Endothelial cell of umbilical vein (primary cell): ENCODE measurements around the gene CRYGN. TPM values are rescaled to one million over a fixed set of nuclear protein-coding genes. Genes with fewer than 3 reads are reported as not detected.

Source experiments
- BruUV-seq: library from RNA; stranded (reverse); fragments of 400-500 nt; replicated peaks from 2 replicates; lab custom pipeline; 2021; lab: Mats Ljungman, UMichigan
- CTCF ChIA-PET: fragments of 300-600, 350-600 bp; sonication (Branson Sonifier 250); formaldehyde crosslinking; loops from one replicate; lab custom pipeline; 2021; ENCODE audit warnings: antibody characterized with exemption, inconsistent platforms; lab: Charles Lee
- POLR2A ChIA-PET: fragments of 300-600, 350-600 bp; sonication (Branson Sonifier 250); formaldehyde crosslinking; loops from one replicate; lab custom pipeline; 2021; ENCODE audit warnings: antibody characterized with exemption, inconsistent platforms; lab: Charles Lee
- DNase-seq: peaks from one replicate; pipeline ENCODE4 v3.0.0-alpha.2; 2011; ENCODE audit warnings: low read depth, low spot score
- FAIRE-seq: peaks from 2 replicates; lab custom pipeline; 2011; peaks lifted over from hg19 to GRCh38; lab: Jason Lieb, UNC
- H2AFZ ChIP-seq: 2 replicates; pipeline ENCODE4 v1.6.0; 2012; ENCODE audit warnings: low read depth, low read length, control low read depth, inconsistent platforms
- H3K27ac ChIP-seq: 2 replicates; pipeline ENCODE4 v1.5.1; 2011; ENCODE audit warnings: low read depth, mild to moderate bottlenecking, control low read depth, low read length, moderate library complexity; ENCODE audit not compliant: insufficient read depth
- H3K27me3 ChIP-seq, 2 experiments: 2 replicates each; pipeline versions ENCODE4 v1.6.0 to v1.6.1; 2011; ENCODE audit warnings: low read length in 2 of 2, mixed read lengths in 1 of 2; ENCODE audit not compliant: control insufficient read depth in 2 of 2, insufficient read depth in 2 of 2
- H3K36me3 ChIP-seq, 2 experiments: 2 replicates in 1 of 2; 3 replicates in 1 of 2; pipeline ENCODE4 v1.5.1; 2011; ENCODE audit warnings: low read length in 2 of 2, mild to moderate bottlenecking in 1 of 2, moderate library complexity in 1 of 2; ENCODE audit not compliant: control insufficient read depth in 2 of 2, insufficient read depth in 2 of 2; ENCODE audit errors: extremely low read depth in 1 of 2
- H3K4me1 ChIP-seq: 3 replicates; pipeline ENCODE4 v1.5.1; 2011; ENCODE audit warnings: mild to moderate bottlenecking, low read length; ENCODE audit not compliant: control insufficient read depth, insufficient read depth; ENCODE audit errors: extremely low read depth
- H3K4me2 ChIP-seq: 2 replicates; pipeline ENCODE4 v1.6.1; 2011; ENCODE audit warnings: low read length, control low read depth, mixed read lengths; ENCODE audit not compliant: insufficient read depth
- H3K4me3 ChIP-seq, 3 experiments: fragments of 200-600 bp in 1 of 3; sonication (generic), shearing (Covaris generic) in 1 of 3; replicated peaks in 1 of 3; 2 replicates each; pipeline ENCODE4 v1.5.1; 2011 to 2016; ENCODE audit warnings: control low read depth in 3 of 3, low read length in 3 of 3, mild to moderate bottlenecking in 2 of 3, inconsistent platforms in 1 of 3, low read depth in 1 of 3, moderate library complexity in 1 of 3; ENCODE audit not compliant: insufficient read depth in 1 of 3
- H3K79me2 ChIP-seq: 2 replicates; pipeline ENCODE4 v1.6.0; 2012; ENCODE audit warnings: low read length, inconsistent platforms; ENCODE audit not compliant: control insufficient read depth, insufficient read depth
- H3K9ac ChIP-seq: replicated peaks from 2 replicates; pipeline ENCODE3; 2011; ENCODE audit warnings: low read length, control low read depth; ENCODE audit not compliant: insufficient read depth; ENCODE audit errors: extremely low read depth
- H3K9me1 ChIP-seq: replicated peaks from 3 replicates; pipeline ENCODE4 v1.6.0; 2011; ENCODE audit warnings: mild to moderate bottlenecking, low read length; ENCODE audit not compliant: control insufficient read depth, insufficient read depth; ENCODE audit errors: extremely low read depth
- H3K9me3 ChIP-seq: replicated peaks from 2 replicates; pipeline ENCODE4 v1.5.1; 2012; ENCODE audit warnings: low read length, inconsistent platforms; ENCODE audit not compliant: control insufficient read depth, insufficient read depth
- H4K20me1 ChIP-seq: replicated peaks from 2 replicates; pipeline ENCODE3; 2011; ENCODE audit warnings: mild to moderate bottlenecking, low read length; ENCODE audit not compliant: control insufficient read depth, insufficient read depth; ENCODE audit errors: extremely low read depth
- EZH2 ChIP-seq: IDR thresholded peaks from 2 replicates; pipeline ENCODE4 v1.6.1; 2012; ENCODE audit warnings: borderline replicate concordance, low read depth, mild to moderate bottlenecking, moderate library complexity, low read length, inconsistent platforms; ENCODE audit not compliant: severe bottlenecking
- FOS ChIP-seq: IDR thresholded peaks from 2 replicates; pipeline ENCODE4 v1.6.1; 2011; ENCODE audit warnings: mild to moderate bottlenecking, low read length, moderate library complexity, borderline replicate concordance; ENCODE audit not compliant: insufficient read depth
- GATA2 ChIP-seq: IDR thresholded peaks from 2 replicates; pipeline ENCODE4 v1.7.0; 2011; ENCODE audit warnings: low read depth, mild to moderate bottlenecking, moderate library complexity, mixed read lengths, low read length; ENCODE audit not compliant: insufficient read length, insufficient read depth
- JUN ChIP-seq: IDR thresholded peaks from 2 replicates; pipeline ENCODE4 v1.6.1; 2011; ENCODE audit warnings: borderline replicate concordance, low read depth; ENCODE audit not compliant: insufficient read length, insufficient read depth
- MYC ChIP-seq: IDR thresholded peaks from one replicate; pipeline ENCODE4 v1.6.1; 2011; ENCODE audit warnings: mild to moderate bottlenecking, low read depth, low read length
- POLR2A ChIP-seq: IDR thresholded peaks from 2 replicates; pipeline ENCODE4 v1.6.1; 2012; ENCODE audit warnings: low read depth, mild to moderate bottlenecking, control low read depth, low read length
- POLR2AphosphoS5 ChIP-seq: IDR thresholded peaks from 2 replicates; pipeline ENCODE4 v1.6.1; 2012; ENCODE audit warnings: low read depth, mild to moderate bottlenecking, control low read depth, low read length, moderate library complexity; ENCODE audit not compliant: insufficient read depth
- dilution Hi-C: fragments of 300-500 bp; cut with MboI; formaldehyde crosslinking; loops from one replicate; pipeline ENCODE4 v1.15.0; 2019; ENCODE audit warnings: low sequenced_read_pairs; ENCODE audit not compliant: extremely low pct_ligation_motif_present
- intact Hi-C: fragments of 100-400 bp; cut with micrococcal nuclease; formaldehyde crosslinking; loops from one replicate; pipeline ENCODE4 v1.10.0; 2022
- polyA plus RNA-seq, 4 experiments: library from polyadenylated mRNA; depleted of rRNA in 3 of 4; stranded (reverse) in 3 of 4; unstranded in 1 of 4; fragments of >200 nt; gene quantifications; 2 replicates each; pipeline versions ENCODE4 v1.2.1 to v1.2.3, GENCODE V29; 2011 to 2012; ENCODE audit warnings: missing spikeins in 1 of 4
- total RNA-seq: library from RNA; stranded (reverse); gene quantifications from 2 replicates; pipeline ENCODE4 v1.2.3, GENCODE V29; 2021
- TF ChIP-seq, protein P1 (sequence below), 2 donors: IDR thresholded peaks; 1 replicate in 1 of 2; 2 replicates in 1 of 2; pipeline ENCODE4 v1.5.1; 2011; ENCODE audit warnings: low read length in 2 of 2, mild to moderate bottlenecking in 2 of 2, moderate library complexity in 2 of 2, control low read depth in 1 of 2, inconsistent platforms in 1 of 2, low read depth in 1 of 2; ENCODE audit not compliant: insufficient read depth in 1 of 2; ENCODE audit errors: extremely low read depth in 1 of 2
- TF ChIP-seq, protein P2 (sequence below): IDR thresholded peaks from 2 replicates; pipeline ENCODE4 v1.6.1; 2011; ENCODE audit not compliant: insufficient read depth, insufficient read length

CRYGN gene
- total and polyA plus RNA-seq, 2 donors (not counting 3 experiments of a cell fraction or from before 2014, with no cell fraction given): not detected

DNA sequence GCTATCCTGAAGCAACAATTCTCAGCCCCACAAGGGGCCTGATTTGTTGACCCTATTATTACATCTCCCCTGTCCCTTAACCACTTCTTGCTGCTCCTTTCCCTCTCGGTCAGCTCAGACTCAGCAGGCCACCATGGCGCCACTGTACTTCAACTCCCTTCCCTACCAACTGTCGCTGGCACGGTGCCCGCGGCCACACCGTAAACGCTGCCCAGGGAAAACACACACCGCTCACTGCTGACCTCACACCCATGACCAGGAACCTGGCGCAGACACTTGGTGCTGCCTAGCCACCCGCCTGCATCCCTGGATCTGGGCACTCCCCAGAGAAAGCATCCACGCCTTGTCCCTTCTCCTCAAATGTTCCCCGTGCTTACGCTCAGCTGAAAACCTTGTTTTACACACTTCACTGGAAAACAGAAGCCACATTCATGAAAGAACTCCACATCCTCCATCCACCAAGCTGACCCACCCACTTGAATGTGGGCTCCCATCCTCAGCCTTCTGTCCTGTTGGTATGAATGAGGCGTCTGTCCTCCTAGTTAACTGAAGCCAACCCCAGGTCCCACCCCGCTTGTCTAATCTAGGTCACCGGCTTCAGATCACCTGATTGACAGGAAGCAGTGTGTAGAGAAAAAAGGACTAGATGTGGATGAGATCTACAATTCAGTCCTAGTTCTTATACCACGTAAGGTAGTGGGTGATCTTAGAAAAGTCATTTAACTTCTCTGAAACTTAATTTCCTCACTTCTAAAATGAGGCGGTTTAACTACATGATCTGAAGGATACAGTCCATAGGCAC lies 28.5 kb upstream of the CRYGN start:
- H3K4me1 ChIP-seq: peaks cover 23% of the 10 kb centered on the region
- ChIA-PET CTCF (no interaction called here), POLR2A (no interaction called here)
- BruUV-seq: no TSS peak
- no peaks in the 10 kb centered on the region for H3K9me3 ChIP-seq
- H3K4me2 ChIP-seq: no peak overlapping the region
- H2AFZ ChIP-seq: no peak overlapping the region
- H3K9ac ChIP-seq: no peak overlapping the region
- no peak overlapping the region for H3K4me3 ChIP-seq
- intact Hi-C loops: no loop called here
- no peaks in the 10 kb centered on the region for H3K27me3 ChIP-seq
- H3K79me2 ChIP-seq: peaks cover 14% of the 10 kb centered on the region
- H4K20me1 ChIP-seq: no peaks in the 10 kb centered on the region
- FAIRE-seq: no peak
- peaks cover 23 to 28% of the 10 kb centered on the region in 2 experiments for H3K36me3 ChIP-seq
- no peak for DNase-seq
- no peaks in the 10 kb centered on the region for H3K9me1 ChIP-seq
- TF ChIP-seq GATA2 (no peak), POLR2AphosphoS5 (no peak), MYC (no peak), FOS (no peak), JUN (no peak), POLR2A (no peak), EZH2 (no peak)
- TF ChIP-seq, protein P1, sequence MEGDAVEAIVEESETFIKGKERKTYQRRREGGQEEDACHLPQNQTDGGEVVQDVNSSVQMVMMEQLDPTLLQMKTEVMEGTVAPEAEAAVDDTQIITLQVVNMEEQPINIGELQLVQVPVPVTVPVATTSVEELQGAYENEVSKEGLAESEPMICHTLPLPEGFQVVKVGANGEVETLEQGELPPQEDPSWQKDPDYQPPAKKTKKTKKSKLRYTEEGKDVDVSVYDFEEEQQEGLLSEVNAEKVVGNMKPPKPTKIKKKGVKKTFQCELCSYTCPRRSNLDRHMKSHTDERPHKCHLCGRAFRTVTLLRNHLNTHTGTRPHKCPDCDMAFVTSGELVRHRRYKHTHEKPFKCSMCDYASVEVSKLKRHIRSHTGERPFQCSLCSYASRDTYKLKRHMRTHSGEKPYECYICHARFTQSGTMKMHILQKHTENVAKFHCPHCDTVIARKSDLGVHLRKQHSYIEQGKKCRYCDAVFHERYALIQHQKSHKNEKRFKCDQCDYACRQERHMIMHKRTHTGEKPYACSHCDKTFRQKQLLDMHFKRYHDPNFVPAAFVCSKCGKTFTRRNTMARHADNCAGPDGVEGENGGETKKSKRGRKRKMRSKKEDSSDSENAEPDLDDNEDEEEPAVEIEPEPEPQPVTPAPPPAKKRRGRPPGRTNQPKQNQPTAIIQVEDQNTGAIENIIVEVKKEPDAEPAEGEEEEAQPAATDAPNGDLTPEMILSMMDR (IDR thresholded peaks at IDR 0.05; ENCODE audit: extremely low read depth in 1 of 2, insufficient read depth in 1 of 2, low read depth in 1 of 2, low read length in 2 of 2): no peak
- TF ChIP-seq, protein P2, sequence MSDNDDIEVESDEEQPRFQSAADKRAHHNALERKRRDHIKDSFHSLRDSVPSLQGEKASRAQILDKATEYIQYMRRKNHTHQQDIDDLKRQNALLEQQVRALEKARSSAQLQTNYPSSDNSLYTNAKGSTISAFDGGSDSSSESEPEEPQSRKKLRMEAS: no peak
- H3K27ac ChIP-seq: no peak overlapping the region
- dilution Hi-C loops: no loop called here
